ENCODE results near the gene APEH. TPM values are rescaled to one million over a fixed set of nuclear protein-coding genes. Genes with fewer than 3 reads are reported as not detected.

Gene APEH
- total RNA-seq, 1 donor from 2014 or later = 103 TPM

DNA sequence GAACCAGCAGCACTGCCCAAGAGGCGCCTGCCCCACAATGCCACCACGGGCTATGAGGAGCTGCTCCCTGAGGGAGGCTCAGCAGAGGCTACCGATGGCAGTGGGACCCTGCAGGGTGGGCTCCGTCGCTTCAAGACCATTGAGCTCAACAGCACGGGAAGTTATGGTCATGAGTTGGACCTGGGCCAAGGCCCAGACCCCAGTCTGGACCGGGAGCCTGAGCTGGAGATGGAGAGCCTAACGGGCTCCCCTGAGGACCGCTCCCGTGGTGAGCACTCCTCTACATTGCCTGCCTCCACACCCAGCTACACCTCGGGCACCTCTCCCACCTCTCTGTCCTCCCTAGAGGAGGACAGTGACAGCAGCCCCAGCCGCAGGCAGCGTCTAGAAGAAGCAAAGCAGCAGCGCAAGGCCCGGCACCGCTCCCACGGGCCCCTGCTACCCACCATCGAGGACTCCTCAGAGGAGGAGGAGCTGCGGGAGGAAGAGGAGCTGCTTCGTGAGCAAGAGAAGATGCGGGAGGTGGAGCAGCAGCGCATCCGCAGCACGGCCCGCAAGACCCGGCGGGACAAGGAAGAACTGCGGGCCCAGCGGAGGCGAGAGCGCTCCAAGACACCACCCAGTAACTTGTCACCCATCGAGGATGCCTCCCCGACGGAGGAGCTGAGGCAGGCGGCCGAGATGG, 21.8 kb upstream of the APEH start:
- no peak for ATAC-seq

DNA sequence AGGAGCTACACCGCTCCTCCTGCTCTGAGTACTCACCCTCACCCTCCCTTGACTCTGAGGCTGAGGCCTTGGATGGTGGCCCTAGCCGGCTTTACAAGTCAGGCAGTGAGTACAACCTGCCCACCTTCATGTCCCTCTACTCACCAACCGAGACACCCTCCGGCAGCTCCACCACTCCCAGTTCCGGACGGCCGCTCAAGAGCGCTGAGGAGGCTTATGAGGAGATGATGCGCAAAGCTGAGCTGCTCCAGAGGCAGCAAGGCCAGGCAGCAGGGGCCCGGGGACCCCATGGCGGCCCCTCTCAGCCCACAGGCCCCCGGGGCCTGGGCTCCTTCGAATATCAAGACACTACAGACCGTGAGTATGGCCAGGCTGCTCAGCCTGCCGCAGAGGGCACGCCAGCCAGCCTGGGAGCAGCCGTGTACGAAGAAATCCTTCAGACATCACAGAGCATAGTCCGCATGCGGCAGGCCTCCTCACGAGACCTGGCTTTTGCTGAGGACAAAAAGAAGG, 21.2 kb upstream of the APEH start:
- no peak for ATAC-seq

DNA sequence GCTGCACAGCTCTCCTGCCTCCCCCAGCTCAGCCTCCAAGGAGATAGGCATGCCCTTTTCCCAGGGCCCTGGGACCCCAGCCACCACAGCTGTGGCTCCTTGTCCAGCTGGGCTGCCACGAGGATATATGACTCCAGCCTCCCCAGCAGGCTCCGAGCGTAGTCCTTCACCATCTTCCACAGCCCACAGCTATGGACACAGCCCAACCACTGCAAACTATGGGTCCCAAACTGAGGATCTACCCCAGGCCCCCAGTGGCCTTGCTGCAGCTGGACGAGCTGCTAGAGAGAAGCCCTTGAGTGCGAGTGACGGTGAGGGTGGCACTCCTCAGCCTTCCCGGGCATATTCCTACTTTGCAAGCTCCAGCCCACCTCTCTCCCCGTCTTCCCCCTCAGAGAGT, 20.5 kb upstream of the APEH start:
- no peak for ATAC-seq

DNA sequence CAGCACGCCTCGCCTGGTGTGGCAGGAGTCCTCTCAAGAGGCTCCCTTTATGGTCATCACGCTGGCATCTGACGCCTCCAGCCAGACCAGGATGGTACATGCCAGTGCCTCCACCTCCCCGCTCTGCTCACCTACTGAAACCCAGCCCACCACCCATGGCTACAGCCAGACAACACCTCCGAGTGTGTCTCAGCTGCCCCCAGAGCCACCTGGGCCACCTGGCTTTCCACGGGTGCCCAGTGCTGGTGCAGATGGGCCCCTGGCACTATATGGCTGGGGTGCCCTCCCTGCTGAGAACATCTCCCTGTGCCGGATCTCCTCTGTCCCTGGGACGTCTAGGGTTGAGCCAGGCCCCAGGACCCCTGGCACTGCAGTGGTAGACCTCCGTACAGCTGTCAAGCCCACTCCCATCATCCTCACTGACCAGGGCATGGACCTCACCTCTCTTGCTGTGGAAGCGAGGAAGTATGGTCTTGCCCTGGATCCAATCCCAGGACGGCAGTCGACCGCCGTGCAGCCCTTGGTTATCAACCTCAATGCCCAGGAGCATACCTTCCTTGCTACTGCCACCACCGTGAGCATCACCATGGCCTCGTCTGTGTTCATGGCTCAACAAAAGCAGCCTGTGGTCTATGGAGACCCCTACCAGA, 19.9 kb upstream of the APEH start:
- no peak for ATAC-seq

DNA sequence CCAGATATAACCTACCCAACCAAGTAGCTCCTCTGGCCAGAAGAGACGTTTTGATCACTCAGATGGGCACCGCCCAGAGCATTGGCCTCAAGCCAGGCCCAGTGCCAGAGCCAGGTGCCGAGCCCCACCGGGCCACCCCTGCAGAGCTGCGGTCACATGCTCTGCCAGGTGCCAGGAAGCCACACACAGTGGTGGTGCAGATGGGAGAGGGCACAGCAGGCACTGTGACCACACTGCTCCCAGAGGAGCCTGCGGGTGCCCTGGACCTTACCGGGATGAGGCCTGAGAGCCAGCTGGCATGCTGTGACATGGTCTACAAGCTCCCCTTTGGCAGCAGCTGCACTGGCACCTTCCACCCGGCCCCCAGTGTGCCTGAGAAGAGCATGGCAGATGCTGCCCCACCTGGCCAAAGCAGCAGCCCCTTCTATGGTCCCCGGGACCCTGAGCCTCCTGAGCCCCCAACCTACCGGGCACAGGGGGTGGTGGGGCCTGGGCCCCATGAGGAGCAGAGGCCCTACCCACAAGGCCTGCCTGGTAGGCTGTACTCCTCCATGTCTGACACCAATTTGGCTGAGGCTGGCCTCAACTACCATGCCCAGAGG, 19.1 kb upstream of the APEH start:
- ATAC-seq = peak; percentile 17

DNA sequence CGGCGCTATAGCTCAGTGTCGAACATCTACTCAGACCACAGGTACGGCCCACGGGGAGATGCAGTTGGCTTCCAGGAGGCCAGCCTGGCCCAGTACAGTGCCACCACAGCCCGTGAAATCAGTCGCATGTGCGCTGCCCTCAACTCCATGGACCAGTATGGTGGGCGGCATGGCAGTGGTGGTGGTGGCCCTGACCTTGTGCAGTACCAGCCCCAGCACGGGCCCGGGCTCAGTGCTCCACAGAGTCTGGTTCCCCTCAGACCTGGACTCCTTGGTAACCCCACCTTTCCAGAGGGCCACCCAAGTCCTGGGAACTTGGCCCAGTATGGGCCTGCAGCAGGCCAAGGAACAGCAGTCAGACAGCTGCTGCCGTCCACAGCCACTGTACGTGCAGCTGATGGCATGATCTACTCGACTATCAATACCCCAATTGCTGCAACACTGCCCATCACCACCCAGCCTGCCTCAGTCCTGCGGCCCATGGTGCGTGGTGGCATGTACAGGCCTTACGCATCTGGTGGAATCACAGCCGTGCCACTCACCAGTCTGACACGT, 18.3 kb upstream of the APEH start:
- ATAC-seq = no peak

DNA sequence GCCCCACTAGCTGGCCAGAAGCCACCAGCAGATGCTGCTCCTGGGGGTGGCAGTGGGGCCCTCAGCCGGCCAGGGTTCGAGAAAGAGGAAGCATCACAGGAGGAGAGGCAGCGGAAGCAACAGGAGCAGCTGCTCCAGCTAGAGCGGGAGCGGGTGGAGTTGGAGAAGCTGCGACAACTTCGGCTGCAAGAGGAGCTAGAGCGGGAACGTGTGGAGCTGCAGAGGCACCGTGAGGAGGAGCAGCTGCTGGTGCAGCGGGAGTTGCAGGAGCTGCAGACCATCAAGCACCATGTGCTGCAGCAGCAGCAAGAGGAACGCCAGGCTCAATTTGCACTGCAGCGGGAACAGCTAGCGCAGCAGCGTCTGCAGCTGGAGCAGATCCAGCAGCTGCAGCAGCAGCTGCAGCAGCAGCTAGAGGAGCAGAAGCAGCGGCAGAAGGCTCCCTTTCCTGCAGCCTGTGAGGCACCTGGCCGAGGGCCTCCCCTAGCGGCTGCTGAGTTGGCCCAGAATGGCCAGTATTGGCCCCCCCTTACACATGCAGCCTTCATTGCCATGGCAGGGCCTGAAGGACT, 17.5 kb upstream of the APEH start:
- no peak for ATAC-seq

DNA sequence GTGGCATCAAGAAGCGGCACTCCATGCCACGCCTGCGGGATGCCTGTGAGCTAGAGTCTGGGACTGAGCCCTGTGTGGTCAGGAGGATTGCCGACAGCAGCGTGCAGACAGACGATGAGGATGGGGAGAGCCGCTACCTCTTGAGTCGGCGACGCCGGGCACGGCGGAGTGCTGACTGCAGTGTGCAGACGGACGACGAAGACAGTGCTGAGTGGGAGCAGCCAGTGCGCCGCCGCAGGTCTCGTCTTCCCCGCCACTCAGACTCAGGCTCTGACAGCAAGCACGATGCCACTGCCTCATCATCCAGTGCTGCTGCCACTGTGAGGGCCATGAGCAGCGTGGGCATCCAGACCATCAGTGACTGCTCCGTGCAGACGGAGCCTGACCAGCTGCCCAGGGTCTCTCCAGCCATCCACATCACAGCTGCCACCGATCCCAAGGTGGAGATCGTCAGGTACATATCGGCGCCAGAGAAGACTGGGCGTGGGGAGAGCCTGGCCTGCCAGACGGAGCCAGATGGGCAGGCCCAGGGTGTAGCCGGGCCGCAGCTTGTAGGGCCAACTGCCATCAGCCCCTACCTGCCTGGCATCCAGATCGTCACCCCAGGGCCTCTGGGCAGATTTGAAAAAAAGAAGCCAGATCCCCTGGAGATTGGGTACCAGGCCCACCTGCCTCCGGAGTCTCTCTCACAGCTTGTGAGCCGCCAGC, 16.8 kb upstream of the APEH start:
- ATAC-seq = no peak

DNA sequence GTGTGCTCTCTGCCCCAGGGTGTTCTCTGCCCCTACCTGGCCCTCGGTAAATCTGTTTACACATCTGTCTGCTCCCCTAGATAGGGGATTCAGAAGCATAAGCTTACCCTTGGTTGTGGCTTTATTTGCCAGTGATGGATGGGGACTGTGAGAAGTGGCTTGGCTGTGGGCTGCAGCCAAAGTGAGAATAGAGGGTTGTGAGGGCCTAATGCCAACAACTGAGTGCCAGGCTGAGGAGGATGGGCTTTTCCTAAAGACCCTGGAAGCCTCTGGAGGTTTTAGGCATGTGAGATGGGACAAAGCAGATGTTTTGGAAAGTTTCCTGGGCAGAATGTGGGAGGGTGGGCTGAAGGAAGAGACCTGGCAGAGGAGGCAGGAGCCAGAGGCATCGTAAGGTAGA, 15.4 kb upstream of the APEH start:
- ATAC-seq = no peak

DNA sequence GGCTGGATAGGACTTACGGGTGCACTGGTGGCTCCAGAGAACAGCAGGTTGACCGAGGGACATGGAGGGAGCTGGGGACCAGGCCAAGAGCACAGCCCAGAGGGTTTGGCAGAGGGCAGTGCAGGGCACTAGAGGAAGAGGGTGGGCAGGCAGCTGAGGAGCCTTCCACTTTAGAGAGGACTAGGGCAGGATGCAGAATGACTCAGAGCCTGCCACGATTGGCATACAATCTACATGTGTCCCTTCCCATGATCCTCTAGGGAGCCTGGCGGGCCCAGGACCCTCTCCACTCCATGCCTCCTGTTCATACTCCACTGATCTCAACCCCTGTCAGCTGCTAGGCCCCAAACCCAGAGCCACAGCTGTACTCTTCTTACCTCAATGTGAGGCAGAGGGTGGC, 14.4 kb upstream of the APEH start:
- ATAC-seq = no peak

DNA sequence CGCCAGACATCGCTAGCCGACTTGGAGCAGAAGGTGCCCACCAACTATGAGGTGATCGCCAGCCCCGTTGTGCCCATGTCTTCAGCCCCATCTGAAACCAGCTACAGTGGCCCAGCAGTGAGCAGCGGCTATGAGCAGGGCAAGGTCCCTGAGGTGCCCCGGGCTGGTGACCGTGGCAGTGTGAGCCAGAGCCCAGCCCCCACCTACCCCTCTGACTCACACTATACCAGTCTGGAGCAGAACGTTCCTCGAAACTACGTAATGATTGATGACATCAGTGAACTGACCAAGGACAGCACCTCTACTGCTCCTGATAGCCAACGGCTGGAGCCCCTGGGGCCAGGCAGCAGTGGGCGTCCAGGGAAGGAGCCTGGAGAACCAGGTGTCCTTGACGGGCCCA, 12.9 kb upstream of the APEH start:
- ATAC-seq = peak; percentile 7

DNA sequence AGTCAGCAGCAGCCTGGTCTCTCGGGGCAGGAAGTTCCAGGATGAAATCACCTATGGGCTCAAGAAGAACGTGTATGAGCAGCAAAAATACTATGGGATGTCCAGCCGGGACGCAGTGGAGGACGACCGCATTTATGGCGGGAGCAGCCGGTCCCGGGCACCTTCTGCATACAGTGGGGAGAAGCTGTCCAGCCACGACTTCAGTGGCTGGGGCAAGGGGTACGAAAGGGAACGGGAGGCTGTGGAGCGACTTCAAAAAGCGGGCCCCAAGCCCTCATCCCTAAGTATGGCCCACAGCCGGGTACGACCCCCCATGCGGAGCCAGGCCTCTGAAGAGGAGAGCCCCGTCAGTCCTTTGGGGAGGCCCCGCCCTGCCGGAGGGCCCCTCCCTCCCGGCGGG, 12.1 kb upstream of the APEH start:
- no peak for ATAC-seq

DNA sequence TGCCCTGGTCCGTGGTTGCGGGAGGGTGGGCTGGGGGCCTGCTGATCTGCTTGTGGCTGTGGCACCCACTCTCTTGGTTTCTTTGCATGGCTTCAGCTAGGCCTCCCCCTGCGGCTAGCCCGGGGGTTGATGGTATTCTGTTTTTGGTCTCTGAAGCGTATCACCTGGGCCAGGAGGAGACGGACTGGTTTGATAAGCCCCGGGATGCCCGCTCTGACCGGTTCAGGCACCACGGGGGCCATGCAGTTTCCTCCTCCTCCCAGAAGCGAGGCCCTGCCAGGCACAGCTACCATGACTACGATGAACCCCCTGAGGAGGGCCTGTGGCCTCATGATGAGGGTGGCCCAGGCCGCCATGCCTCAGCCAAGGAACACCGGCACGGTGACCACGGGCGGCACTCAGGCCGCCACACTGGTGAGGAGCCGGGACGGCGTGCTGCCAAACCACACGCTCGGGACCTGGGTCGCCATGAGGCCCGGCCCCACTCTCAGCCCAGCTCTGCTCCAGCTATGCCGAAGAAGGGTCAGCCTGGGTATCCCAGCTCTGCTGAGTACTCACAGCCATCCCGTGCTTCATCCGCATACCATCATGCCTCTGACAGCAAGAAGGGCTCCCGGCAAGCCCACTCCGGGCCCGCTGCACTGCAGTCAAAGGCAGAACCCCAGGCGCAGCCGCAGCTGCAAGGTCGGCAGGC, 11.3 kb upstream of the APEH start:
- ATAC-seq = no peak

DNA sequence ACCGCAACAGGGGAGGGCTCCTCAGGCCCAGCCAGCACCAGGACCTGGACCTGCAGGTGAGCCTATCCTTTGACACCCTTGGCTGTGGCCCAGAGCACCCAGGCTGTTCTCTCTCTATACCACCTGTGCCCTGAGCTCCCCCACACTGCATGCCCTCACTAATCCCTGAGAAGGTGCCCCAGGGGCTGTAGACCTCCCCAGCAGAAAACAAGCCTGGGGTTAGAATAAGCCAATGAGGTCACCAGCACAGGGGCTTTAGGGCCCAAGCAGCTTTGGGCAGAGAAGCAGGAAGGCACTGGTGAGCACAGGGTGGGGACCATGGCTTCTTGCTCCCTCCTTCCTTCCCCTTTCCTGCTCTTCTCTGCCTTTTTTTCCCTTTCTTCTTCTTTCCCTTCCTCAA, 10.3 kb upstream of the APEH start:
- ATAC-seq = no peak

DNA sequence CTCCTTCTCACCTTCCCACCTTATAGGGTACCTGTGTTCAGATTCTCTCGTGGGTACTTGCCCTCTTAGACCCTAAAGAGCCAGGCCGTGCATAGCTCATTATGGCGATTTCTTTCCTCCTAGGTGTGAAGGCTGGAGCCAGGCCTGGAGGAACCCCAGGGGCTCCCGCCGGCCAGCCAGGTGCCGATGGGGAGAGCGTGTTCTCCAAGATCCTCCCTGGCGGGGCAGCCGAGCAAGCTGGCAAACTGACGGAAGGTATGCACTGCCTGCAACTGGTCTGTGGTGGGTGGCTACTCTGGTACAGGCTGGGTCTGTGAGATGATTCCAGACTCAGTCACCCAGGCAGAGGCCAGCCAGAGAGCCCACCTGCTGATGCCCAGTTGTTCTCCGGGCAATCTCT, 9.9 kb upstream of the APEH start:
- no peak for ATAC-seq

DNA sequence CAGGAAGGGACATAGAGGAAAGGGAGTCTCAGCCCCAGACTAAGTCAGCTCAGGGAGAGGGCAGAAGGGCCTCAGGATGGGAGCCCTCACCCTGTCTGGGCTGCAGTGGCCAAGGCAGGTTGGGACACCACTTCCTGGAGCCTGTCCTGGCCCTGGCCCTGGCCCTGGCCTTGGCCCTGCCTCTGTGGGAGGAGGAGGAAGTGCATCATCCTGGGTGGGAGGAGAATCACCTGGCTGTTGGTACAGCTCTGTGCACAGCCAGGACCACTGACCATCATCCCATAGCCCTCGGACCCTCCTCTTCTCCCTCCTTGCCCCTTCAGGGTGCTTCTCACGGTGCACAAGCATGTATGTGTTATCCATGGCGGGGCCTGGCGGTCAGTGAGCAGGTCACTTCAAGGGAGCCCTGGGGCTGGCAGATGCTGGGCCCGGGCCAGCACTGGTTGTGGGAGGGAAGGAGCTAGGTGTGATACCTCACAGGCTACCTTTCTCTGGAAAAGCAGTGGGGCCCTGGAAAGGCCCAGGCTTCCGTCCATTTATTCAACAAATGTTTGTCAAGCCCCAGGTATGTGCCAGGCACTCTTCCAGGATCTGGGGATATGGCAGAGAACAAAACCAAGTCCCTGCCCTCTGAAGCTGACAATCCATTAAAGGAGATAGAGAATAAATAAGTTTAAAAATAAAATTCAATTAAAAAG, 8.2 kb upstream of the APEH start:
- peak; percentile 44 for ATAC-seq

DNA sequence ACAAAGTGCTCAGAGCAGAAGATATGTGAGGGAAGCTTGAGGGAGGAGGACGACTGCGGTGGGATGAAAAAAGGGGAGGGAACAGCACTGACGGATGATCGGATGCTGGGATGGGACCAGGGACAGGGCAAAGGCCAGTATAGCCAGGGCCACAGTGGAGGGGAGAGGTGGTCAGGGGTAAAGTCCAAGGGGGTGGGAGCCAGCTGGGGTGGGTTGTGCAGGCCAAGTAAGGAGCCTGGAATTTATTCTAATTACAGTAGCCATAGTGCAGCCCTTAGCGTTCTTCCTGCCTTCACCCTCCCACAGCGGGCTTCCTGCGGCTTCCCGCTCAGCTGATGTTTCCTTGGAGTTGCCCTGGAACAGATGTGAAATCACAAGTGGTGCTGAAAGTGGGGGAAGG, 7.6 kb upstream of the APEH start:
- no peak for ATAC-seq

DNA sequence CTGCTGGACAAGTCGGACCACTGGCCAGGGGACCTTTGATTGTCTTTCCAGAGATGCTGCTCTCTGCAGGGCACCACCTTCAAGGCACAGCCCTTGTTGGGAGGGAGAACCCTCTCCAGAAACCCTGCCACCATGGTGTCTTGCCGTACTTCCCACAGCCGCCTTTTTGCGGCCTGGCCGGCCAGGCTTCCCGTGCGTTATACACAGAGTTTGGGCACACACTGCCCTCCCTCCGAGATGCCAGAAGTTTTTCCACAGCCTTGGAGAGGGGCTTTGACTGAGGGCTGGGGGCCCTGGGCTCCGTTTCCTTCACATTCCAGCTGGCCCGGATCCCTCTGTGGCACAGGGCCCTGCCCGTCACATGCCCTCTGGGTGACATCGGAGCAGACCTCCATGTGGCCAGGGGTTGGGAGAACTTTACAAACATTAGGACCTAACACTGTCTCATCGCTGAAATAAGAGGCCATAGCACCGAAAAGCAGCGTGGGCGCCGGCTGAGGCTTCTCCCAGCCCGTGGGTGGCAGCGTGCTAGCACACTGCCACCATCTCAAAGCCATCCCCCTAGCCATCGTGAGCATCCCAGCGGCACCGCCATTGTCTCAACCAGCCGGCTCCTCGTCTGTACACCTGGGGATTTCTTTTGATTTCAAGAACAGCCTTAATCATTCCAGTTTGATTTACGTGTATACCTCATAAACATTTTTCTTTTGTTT, 6.3 kb upstream of the APEH start:
- no peak for ATAC-seq

DNA sequence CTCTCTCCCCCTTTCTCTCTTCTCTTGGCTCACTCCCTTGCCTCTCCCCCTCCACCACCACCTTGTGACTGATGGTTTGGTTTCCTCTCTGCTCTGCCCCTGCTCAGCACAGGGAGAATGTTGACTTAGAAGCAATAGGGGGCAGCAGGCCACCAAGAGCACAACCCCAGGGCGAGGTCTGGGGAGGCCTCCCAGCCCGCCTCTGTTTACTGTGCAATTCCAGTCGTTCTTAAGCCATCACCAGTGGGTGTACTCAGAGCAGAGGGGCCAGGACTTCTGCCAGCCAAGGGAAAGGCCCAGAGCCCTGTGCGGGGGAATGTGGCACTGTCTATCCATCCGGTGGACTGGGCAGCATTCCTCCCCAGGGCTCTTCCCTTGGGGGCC, 5.7 kb upstream of the APEH start:
- ATAC-seq = no peak

DNA sequence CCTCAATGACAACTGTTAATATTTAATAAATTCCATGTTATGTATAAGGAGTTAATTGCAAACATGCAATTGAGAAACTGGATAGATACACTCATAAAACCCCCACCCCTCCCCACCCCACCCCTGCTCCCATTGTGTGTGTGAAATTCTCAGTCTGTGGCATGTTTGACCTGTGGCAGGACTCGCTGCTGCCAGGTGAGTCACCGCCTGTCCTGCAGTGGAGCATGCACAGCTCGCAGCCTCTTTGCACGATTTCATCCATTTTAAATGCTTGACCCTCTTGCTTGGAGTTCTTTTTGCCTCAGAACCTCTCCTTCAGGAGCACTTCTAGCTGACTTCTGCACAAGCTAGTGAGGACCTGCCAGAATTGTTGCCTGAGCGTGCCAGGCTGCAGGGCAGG, 5.3 kb upstream of the APEH start:
- ATAC-seq = no peak

DNA sequence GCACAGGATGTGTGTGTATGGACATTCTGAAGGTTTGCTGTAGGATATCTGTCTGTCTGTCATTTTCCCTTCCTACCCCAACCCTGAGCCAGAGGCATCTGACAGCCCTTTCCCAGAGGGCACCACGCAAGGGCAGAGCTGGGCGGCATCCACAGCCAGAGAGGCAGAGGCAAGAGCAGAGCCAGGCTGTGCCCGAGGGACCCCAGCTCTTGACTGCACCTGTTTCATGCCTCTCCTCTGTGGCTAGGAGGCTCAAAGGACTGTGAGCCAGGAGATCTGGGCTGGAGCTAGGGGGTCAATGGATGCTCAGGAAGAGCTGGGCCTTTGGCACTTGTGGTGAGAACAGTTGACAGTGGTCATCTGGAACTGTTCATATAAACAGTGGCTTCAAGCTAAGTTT, 4.8 kb upstream of the APEH start:
- no peak for ATAC-seq

All from esophagus mucosa (tissue), 1 donor.